Gastrocnemius medialis (tissue), 4 donors: ENCODE results near the gene SLC27A3. TPM values are rescaled to one million over a fixed set of nuclear protein-coding genes. Genes with fewer than 3 reads are reported as not detected.

Experiments used
- ATAC-seq, 2 donors: fragments of 150-250 bp; one replicate each; pipeline ENCODE4 v1.9.1; 2016
- DNase-seq, 2 donors: peaks; one replicate each; pipeline ENCODE4 v3.0.0-alpha.2; 2019
- H3K27ac ChIP-seq, 4 donors: fragments of 200-600 bp; sonication (generic); 1 replicate in 1 of 4; 2 replicates in 3 of 4; pipeline ENCODE4 v1.5.1; 2016 to 2018; ENCODE audit warnings: mild to moderate bottlenecking in 2 of 4, moderate library complexity in 1 of 4
- H3K27me3 ChIP-seq, 3 donors: fragments of 200-600 bp; sonication (generic) in 2 of 3; 1 replicate in 1 of 3; 2 replicates in 2 of 3; pipeline versions ENCODE4 v1.5.1 to v1.6.0; 2016 to 2019; ENCODE audit warnings: mild to moderate bottlenecking in 1 of 3, moderate library complexity in 1 of 3
- H3K36me3 ChIP-seq, 2 donors: fragments of 200-600 bp; sonication (generic) in 1 of 2; one replicate each; pipeline ENCODE4 v1.5.1; 2017 to 2018
- H3K4me1 ChIP-seq, 2 donors: fragments of 200-600 bp; sonication (generic) in 1 of 2; one replicate each; pipeline ENCODE4 v1.5.1; 2016 to 2017; ENCODE audit warnings: mild to moderate bottlenecking in 2 of 2
- H3K4me3 ChIP-seq, 4 donors: fragments of 200-600 bp; sonication (generic) in 3 of 4; 1 replicate in 1 of 4; 2 replicates in 3 of 4; pipeline ENCODE4 v1.5.1; 2016 to 2019; ENCODE audit warnings: mild to moderate bottlenecking in 2 of 4
- H3K9me3 ChIP-seq, 3 donors: fragments of 200-600 bp; sonication (generic) in 2 of 3; 1 replicate in 1 of 3; 2 replicates in 2 of 3; pipeline ENCODE4 v1.5.1; 2016 to 2019
- CTCF ChIP-seq, 5 experiments: fragments of 450-650 bp in 3 of 5; fragments of 200-600 bp in 2 of 5; sonication (generic) in 2 of 5; IDR thresholded peaks in 4 of 5; conservative IDR thresholded peaks in 1 of 5; 1 replicate in 4 of 5; 2 replicates in 1 of 5; pipeline ENCODE4 v1.5.1; 2016 to 2019; ENCODE audit warnings: antibody characterized with exemption in 5 of 5, mild to moderate bottlenecking in 3 of 5, moderate library complexity in 3 of 5
- POLR2A ChIP-seq, 2 donors: fragments of 450-650 bp; IDR thresholded peaks; one replicate each; pipeline ENCODE4 v1.6.1; 2017; ENCODE audit warnings: antibody characterized with exemption in 2 of 2, mild to moderate bottlenecking in 2 of 2, moderate library complexity in 2 of 2
- in situ Hi-C, 4 donors: fragments of 200-750 bp; cut with MboI; loops; one replicate each; pipeline versions ENCODE4 v1.15.0 to v1.8.0; 2017; ENCODE audit warnings: low sequenced_read_pairs in 4 of 4
- intact Hi-C: fragments of 100-400 bp; cut with DNase I; formaldehyde crosslinking; loops from one replicate; pipeline ENCODE4 v1.15.1; 2023; ENCODE audit warnings: low total_unique reads
- total RNA-seq, 4 donors: library from RNA; depleted of rRNA; stranded (reverse); fragments of >200 nt; gene quantifications; one replicate each; pipeline versions ENCODE4 v1.1.0 to v1.2.3, GENCODE V29; 2016

Gene SLC27A3
- total RNA-seq, 4 donors from 2014 or later: 2.3 to 7.9 (median 3.7) TPM

DNA sequence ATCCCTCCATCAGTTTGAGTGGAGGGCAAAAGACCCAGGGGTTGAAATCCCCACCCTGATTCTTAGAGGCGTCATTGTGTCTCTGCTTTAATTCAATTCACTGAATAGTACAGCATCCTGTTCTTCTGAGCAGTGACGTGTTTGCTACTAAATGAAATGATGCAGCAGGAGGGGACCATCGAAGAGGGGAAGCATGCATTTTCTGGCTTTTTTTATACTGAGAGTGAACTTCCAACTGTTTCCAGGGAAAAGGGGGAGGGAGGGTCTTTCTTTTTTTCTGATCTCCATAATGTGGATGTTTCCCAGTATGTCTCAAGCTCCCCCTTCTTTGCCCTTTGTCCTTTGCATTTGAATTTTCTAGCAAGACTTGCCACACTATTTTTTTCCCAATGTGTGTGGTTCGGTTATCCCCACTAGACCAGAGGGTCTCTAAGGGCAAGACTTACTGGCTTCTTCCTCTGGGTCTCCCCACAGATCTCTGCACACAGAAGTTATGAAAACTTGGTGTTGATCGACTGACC is 44.7 kb upstream of the SLC27A3 start:
- peak overlapping the region; percentile 21 to 100 (median 68) for H3K27ac ChIP-seq
- no peaks in the 10 kb centered on the region for H3K9me3 ChIP-seq
- TF ChIP-seq CTCF (IDR thresholded peaks at IDR 0.05 in 4 of 5, conservative IDR thresholded peaks at IDR 0.05 in 1 of 5): no peak
- ATAC-seq (no peak), DNase-seq (no peak)
- no peak overlapping the region for H3K4me3 ChIP-seq
- intact Hi-C loops (no loop called here), in situ Hi-C loops (loop anchor here in 2 of 4 donors (25.0 kb wide), 2 partner anchors 143 to 368 kb away; partner anchors contain the start of gene S100A9 (in 1 of the 2))
- H3K4me1 ChIP-seq: peaks cover 20 to 24% of the 10 kb centered on the region in 2 donors
- H3K27me3 ChIP-seq: no peaks in the 10 kb centered on the region
- no peaks in the 10 kb centered on the region for H3K36me3 ChIP-seq

DNA sequence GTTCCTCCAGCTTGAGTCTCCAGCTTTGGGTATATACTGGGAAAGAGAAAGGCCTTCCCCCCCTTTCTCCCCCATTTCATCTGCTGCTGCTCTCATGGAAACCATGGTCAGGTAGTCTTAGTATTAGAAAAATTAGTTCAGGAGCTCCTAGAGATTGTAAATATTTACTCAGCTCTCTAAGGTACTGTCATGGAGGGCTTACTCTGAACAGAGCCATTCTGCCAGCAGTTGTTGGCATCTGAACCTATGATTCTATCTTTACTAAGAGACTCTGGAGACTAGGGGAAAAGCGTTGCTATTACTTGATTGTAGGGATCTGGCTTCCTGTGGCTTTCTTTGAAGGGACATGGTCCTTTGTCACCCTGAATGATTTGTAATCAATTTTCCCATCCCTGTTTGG is 41.2 kb upstream of the SLC27A3 start:
- ATAC-seq: no peak
- Histone ChIP-seq H3K4me1 (peaks cover 12 to 19% of the 10 kb centered on the region in 2 donors), H3K4me3 (no peak overlapping the region), H3K9me3 (no peaks in the 10 kb centered on the region), H3K36me3 (no peaks in the 10 kb centered on the region), H3K27ac (no peak overlapping the region), H3K27me3 (no peaks in the 10 kb centered on the region)
- TF ChIP-seq POLR2A (IDR thresholded peaks at IDR 0.05) (no peak), CTCF (IDR thresholded peaks at IDR 0.05 in 4 of 5, conservative IDR thresholded peaks at IDR 0.05 in 1 of 5) (no peak)
- no peak for DNase-seq
- in situ Hi-C loops: loop anchor here in 2 of 4 donors (25.0 kb wide), 2 partner anchors 147 to 372 kb away; partner anchors contain the start of gene S100A9 (in 1 of the 2)
- intact Hi-C loops: no loop called here

DNA sequence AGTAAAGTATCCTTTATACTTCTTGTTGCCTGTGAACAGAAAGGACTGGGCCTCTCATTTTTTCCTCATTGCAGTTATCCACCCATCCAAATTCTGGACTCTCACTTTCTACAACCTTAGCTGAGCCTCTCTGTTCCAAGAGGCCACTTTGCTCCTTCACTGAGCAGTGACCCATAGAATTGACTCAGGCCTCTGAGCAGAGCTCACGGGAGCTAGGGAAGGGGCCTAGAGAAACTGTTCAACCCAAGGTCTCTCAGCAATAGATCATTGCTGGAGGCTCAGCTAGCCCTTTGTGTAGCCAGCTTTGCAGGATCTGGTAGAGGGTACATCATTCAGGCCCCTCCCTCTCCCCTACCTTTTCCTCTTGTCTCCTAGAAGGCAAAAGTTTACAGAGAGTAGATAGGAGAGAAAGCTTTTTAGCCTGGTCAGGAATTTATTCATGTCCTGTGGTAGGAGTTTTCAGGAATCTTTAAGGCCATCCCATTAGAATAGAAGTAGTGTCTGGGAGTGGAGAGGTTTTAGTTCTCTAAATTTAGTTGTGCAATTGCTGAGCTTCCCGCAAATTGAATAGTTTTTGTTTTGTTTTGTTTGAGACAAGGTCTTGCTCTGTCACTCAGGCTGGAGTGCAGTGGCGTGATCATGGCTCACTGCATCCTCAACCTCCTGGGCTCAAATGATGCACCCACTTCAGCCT is 40.7 kb upstream of the SLC27A3 start:
- H3K36me3 ChIP-seq: no peaks in the 10 kb centered on the region
- no peaks in the 10 kb centered on the region for H3K27me3 ChIP-seq
- peak in 1 of 2 donors; percentile 23 for ATAC-seq
- TF ChIP-seq CTCF (IDR thresholded peaks at IDR 0.05 in 4 of 5, conservative IDR thresholded peaks at IDR 0.05 in 1 of 5): no peak
- no peak for TF ChIP-seq POLR2A (IDR thresholded peaks at IDR 0.05)
- in situ Hi-C loops (loop anchor here in 2 of 4 donors (25.0 kb wide), 2 partner anchors 147 to 372 kb away; partner anchors contain the start of gene S100A9 (in 1 of the 2)), intact Hi-C loops (no loop called here)
- DNase-seq: no peak
- peaks cover 7 to 13% of the 10 kb centered on the region in 2 donors for H3K4me1 ChIP-seq
- no peak overlapping the region for H3K4me3 ChIP-seq
- H3K9me3 ChIP-seq: no peaks in the 10 kb centered on the region
- no peak overlapping the region for H3K27ac ChIP-seq

- no peak for DNase-seq
- H3K27ac ChIP-seq: no peak overlapping the region
- peaks cover 2 to 10% of the 10 kb centered on the region in 2 donors for H3K4me1 ChIP-seq
- H3K4me3 ChIP-seq: no peak overlapping the region
- TF ChIP-seq POLR2A (IDR thresholded peaks at IDR 0.05) (no peak), CTCF (IDR thresholded peaks at IDR 0.05 in 4 of 5, conservative IDR thresholded peaks at IDR 0.05 in 1 of 5) (no peak)
- no peaks in the 10 kb centered on the region for H3K27me3 ChIP-seq
- no peak for ATAC-seq
- H3K9me3 ChIP-seq: no peaks in the 10 kb centered on the region
- intact Hi-C loops (no loop called here), in situ Hi-C loops (loop anchor here in 2 of 4 donors (25.0 kb wide), 2 partner anchors 148 to 373 kb away; partner anchors contain the start of gene S100A9 (in 1 of the 2))
- no peaks in the 10 kb centered on the region for H3K36me3 ChIP-seq
These were observed 40.2 kb upstream of the SLC27A3 start for GRCh38 chr1:153735090-153735420.
